Ishikawa (cell line): ENCODE results near the gene ZNF839.

Experiments used
- CEBPB ChIP-seq: IDR thresholded peaks from 2 replicates; pipeline ENCODE4 v1.6.1; 2012
- CREB1 ChIP-seq: IDR thresholded peaks from 2 replicates; pipeline ENCODE4 v1.6.1; 2012; ENCODE audit warnings: low read depth
- EGR1 ChIP-seq: IDR thresholded peaks from 2 replicates; pipeline ENCODE4 v1.6.1; 2012
- EP300 ChIP-seq: IDR thresholded peaks from 2 replicates; pipeline ENCODE4 v1.6.1; 2012; ENCODE audit warnings: borderline replicate concordance
- FOXM1 ChIP-seq: IDR thresholded peaks from 2 replicates; pipeline ENCODE4 v1.6.1; 2012; ENCODE audit warnings: low read depth, borderline replicate concordance
- MAX ChIP-seq: IDR thresholded peaks from 2 replicates; pipeline ENCODE4 v1.6.1; 2012
- NFIC ChIP-seq: IDR thresholded peaks from 2 replicates; pipeline ENCODE4 v1.6.1; 2012
- RAD21 ChIP-seq: IDR thresholded peaks from 2 replicates; pipeline ENCODE4 v1.6.1; 2012; ENCODE audit warnings: low read depth
- REST ChIP-seq: IDR thresholded peaks from 2 replicates; pipeline ENCODE4 v1.6.1; 2012; ENCODE audit warnings: low read depth, mild to moderate bottlenecking
- TAF1 ChIP-seq: IDR thresholded peaks from 2 replicates; pipeline ENCODE4 v1.6.1; 2012; ENCODE audit warnings: low read depth, mild to moderate bottlenecking
- TCF12 ChIP-seq: IDR thresholded peaks from 2 replicates; pipeline ENCODE4 v1.6.1; 2012; ENCODE audit warnings: low read depth
- TEAD4 ChIP-seq: IDR thresholded peaks from 2 replicates; pipeline ENCODE4 v1.6.1; 2012
- USF1 ChIP-seq: IDR thresholded peaks from 2 replicates; pipeline ENCODE4 v1.6.1; 2012
- YY1 ChIP-seq: IDR thresholded peaks from 2 replicates; pipeline ENCODE4 v1.6.1; 2012; ENCODE audit warnings: low read depth
- ZBTB7A ChIP-seq: IDR thresholded peaks from 2 replicates; pipeline ENCODE4 v1.6.1; 2012; ENCODE audit warnings: low read depth

Gene ZNF839

GRCh38 chr14:102342238-102342637 lies 22.7 kb downstream of the ZNF839 start:
- TF ChIP-seq REST (no peak), MAX (no peak), TAF1 (no peak), NFIC (no peak)

- TF ChIP-seq FOXM1 (no peak), RAD21 (no peak), TEAD4 (no peak), CEBPB (no peak), TAF1 (no peak), ZBTB7A (no peak), MAX (no peak), USF1 (no peak), TCF12 (no peak), REST (no peak), EGR1 (no peak), YY1 (no peak), CREB1 (no peak), EP300 (no peak), NFIC (no peak)
Measured at GRCh38 chr14:102344084-102344483, 24.5 kb downstream of the ZNF839 start.

GRCh38 chr14:102344485-102344884 lies 24.9 kb downstream of the ZNF839 start:
- TF ChIP-seq FOXM1 = no peak
- no peak for TF ChIP-seq MAX
- no peak for TF ChIP-seq TAF1
- no peak for TF ChIP-seq ZBTB7A
- no peak for TF ChIP-seq NFIC
- no peak for TF ChIP-seq CREB1
- TF ChIP-seq TCF12 = no peak
- TF ChIP-seq EGR1 = no peak
- TF ChIP-seq EP300 = no peak
- no peak for TF ChIP-seq YY1
- TF ChIP-seq REST = no peak
- no peak for TF ChIP-seq RAD21
- no peak for TF ChIP-seq USF1
- TF ChIP-seq TEAD4 = no peak

- TF ChIP-seq YY1 (no peak), NFIC (no peak), FOXM1 (no peak)
Measured at GRCh38 chr14:102345232-102345631, 25.7 kb downstream of the ZNF839 start.

GRCh38 chr14:102346645-102347044 lies 27.1 kb downstream of the ZNF839 start:
- TF ChIP-seq USF1 (no peak), NFIC (no peak), TAF1 (no peak), CEBPB (no peak), TEAD4 (no peak), MAX (no peak), TCF12 (no peak), REST (no peak), EP300 (no peak), ZBTB7A (no peak), CREB1 (no peak), EGR1 (no peak), YY1 (no peak), FOXM1 (no peak), RAD21 (no peak)
